HG03558 (cell line): ENCODE data around the gene FGF1.

ENCODE experiments used
- ATAC-seq: cut with Tn5 transposase; IDR thresholded peaks from one replicate; pipeline ENCODE4 v1.9.1; 2021; ENCODE audit warnings: moderate number of reproducible peaks; ENCODE audit not compliant: unreplicated experiment; ENCODE audit errors: extremely low read depth

FGF1 gene

GRCh38 chr5:142618130-142618523, 67.8 kb downstream of the FGF1 start:
- no peak for ATAC-seq

DNA sequence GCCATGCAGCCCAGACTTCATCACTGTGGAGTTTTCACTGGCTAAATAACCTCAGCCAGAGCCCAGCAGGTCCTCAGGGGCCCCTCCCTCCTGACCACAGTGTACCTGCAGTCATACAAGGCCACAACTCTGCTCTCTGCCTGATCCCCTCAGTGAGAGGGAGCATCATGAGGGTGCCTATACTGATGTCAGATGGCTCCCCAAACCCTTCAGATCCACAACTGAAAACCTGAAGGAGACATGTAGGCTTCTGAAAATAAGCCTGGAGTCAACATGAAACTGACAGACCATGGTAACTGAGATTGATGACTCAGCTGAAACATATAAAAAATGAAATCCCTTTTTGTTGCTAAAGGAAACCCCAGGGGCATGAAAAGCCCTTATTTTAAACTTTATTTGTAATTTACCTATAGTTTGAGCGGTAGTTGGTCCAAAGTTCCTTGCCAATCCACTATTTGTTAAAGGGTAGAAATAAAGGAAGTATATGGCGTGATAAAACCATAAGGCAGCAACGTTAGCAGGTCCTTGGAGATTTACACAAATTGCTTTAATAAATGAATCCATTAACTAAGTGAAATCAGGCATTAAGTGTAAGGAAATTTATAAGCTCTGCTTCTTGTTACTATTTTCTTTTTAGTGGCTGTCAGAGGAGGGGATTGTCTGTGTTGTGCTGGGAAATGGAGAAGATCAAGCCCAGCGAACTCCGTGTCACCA, 68.3 kb downstream of the FGF1 start:
- ATAC-seq, result no peak

DNA sequence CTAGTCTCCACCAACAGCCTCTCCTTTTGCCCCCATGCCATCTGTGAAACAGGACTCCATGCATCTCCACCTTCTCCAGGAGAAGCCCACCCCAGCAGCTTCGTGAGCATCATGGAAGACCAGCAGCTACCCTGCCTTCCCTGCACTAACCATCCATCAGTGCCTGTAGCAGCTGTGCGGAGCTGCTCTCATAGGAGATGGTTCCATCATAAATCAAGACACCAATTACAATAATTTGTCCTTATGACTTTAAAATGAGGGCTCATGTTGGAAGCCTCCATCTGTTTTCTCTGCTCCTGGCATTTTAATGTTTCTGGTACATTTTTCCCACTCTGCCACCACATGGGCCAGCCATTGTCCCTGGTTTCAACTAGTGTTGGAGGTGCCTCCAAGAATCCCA, 69.9 kb downstream of the FGF1 start:
- ATAC-seq, result no peak

GRCh38 chr5:142614054-142614453, 71.8 kb downstream of the FGF1 start:
- ATAC-seq, result no peak

- ATAC-seq, result no peak
Measured at GRCh38 chr5:142613271-142613671, 72.6 kb downstream of the FGF1 start.

DNA sequence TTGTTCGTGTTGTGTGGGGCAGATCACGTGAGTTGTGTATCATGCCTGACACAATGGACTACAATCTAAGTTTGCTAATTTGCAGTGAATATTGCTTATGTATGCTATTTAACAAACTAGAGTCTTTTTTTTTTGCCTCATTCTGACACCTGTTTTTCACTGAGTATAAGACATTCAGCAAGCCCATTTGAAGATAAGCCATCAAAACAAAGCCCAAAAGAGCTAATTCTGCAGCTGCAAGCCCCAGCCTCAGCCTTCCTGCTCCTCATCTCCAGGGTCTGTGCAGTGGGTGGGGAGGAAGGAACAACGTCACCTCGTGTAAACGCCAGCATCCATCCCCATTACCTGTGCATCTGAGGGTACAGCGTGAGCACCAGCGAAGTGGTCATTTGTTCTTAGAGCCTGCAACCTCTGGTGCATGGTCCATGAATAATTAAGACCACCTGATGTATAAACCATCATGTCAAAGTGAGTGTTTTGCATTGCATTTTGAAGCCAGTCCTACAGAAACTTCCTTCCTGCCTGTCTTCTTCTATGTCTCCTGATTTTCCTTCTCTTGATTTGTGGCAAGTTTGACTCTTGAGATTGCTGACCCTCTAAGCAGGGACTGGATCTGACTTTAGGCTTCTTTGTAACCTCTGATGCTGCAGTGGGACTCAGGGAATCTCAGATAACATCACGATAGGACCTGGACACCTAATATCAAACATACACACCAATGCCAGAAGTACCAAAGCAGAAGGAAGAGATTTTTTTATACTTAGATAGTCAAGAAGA, 73.2 kb downstream of the FGF1 start:
- no peak for ATAC-seq

DNA sequence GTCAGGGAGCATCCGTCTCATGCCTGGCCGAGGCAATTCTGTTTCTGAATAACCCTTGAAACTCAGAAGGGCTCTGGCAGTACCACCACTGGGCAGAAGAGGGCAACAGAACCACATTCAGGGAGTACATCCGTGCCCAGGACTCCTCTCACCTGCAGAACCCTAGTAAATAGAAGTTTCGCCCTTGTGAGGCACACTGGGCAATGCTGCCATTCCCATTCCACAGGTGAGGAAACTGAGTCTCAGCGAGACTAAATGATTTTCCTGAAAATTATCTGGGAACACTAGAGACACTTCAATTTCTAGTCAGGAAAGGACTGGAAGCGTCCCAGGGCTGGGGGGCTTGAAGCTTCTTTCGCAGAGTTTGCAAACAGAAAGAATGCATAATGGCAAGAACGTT, 74.7 kb downstream of the FGF1 start:
- no peak for ATAC-seq

DNA sequence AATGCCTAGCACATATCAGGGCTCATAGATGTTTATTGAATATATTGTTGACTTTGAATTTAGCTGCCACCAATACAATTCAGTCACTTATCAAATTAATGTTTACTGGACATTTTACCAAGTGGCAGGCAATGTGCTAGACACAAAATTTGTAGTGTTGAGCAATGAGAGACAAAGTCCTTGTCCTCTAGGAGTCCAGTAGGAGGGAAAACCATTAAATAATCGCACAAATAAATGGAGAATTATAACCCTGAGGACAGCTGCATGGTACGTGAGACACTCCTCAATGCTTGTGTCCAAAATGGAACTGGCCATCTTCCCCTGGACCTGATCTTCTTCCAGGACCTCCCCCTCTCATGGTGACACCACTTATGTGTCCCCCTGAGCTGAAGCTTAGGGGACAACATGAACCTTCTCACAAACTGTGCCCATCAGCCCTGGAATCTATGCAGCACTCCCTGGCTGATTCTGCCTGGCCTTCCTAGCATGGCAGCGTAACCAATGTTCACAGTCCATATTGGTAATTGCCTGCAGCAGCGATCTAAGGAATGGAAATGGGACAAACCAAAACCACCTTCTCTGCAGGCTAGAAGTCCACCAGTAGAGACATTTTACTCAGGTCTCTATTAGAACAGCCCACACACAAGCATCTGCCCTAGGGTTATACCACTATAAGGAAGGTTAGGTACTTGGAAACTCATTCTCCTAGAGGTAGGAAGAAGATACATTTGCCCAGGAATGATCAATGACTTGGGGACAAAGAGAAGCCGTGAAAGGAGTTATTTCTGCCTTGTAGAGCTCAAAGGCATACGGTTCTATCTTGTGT, 75.5 kb downstream of the FGF1 start:
- no peak for ATAC-seq

GRCh38 chr5:142609142-142609541, 76.7 kb downstream of the FGF1 start:
- no peak for ATAC-seq

DNA sequence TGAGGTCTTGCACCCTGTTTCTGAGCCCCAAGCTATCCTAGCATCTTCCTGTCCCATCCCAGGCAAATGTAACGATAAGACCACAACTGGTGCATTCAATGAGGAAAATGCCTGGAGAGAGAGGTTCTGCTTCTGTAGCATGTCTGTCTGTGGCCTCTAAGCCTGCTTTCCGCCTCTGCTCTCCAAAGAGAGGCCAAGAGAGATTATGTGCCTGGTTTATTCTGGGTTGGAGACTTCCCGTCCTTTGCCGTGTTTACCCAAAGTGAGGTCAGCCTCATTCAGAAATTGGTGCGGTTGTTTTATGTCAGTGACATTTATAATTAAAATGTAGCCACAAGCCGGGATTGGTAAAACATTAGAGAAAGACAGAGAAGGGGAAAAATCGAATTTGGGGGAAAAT, 77.8 kb downstream of the FGF1 start:
- no peak for ATAC-seq

DNA sequence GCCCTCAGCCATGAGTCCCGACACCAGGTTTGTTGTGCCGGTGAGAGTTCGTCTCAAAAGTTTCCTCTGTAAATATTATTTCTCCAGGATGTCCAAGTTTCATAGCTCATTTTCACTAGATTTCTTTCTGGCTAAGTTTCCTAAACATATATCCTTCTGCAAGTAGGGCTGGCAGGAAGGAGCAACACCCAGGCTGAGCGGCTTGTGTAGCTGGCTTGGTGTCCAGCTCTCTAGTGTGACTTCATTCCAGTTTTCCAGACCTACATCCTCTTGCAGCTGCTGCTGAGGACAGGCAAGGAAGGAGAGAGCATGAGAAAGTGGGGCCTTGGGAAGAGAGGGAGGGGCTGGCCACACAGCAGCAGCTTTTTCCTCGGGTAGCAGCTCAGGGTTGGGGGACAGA, 80.3 kb downstream of the FGF1 start:
- ATAC-seq, result no peak

DNA sequence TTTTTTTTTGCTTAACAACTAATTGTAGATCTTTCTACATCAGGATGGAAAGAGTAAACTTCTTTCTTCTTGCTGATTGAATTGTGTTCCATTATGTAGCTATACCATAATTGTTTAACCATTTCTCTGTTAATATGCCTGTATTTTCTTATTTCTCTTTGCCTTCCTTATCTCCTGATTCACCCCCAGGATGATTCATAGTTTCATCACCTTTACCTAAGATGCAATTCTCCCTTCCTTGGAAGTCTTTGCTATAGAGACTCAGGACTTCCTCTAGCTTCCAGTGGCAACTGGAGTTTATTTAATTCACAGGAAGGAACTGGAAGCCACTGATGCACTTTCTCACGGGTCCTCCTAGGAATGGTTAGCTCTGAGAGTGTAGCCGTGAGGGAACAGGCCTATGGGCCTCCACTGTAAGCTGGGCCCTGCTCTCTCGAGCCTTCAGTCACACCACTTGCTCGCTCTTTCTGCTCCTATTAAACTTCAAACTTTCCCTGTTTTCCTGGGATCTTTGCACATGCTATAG, 83.1 kb downstream of the FGF1 start:
- ATAC-seq, result no peak

- no peak for ATAC-seq
Measured at GRCh38 chr5:142601432-142601831, 84.5 kb downstream of the FGF1 start.

GRCh38 chr5:142600611-142601358, 85.1 kb downstream of the FGF1 start:
- ATAC-seq, result no peak

DNA sequence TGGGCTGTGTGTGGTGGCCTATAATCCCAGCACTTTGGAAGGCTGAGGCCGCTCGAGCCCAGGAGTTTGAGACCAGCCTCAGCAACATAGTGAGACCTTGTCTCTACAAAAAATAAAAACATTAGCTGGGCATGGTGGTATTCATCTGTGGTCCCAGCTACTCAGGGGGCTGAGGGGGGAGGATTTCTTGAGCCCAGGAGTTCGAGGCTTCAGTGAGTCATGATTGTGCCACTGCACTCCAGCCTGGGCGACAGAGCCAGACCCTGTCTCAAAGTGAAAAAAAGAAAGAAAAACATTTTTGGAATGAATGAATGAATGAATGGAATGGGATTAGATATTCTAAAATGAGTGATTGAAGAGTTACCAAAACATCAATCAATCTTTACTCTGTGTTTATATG, 85.8 kb downstream of the FGF1 start:
- ATAC-seq, result no peak

DNA sequence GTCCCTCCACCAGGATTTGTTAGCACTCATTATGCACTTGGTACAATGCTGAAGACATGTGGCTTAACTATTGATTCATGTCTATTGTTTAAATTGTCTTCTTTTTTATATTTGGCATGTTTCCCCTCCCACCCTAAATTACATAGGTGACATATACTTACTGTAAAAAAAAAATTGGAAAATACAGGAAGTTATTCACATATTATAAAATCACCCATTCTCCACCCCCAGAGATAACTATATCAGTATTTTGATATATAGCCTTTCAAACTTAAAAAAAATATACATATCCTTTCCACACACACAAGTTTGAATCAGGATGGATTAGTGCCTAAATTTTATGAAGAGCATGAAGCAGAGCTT, 87.6 kb downstream of the FGF1 start:
- no peak for ATAC-seq

GRCh38 chr5:142597546-142598337, 88.1 kb downstream of the FGF1 start:
- no peak for ATAC-seq

- ATAC-seq, result no peak
Measured at GRCh38 chr5:142597025-142597424, 88.9 kb downstream of the FGF1 start.

- ATAC-seq, result no peak
Measured at GRCh38 chr5:142592365-142592764, 93.5 kb downstream of the FGF1 start.
